ENCODE results near the gene NCAPG.

NCAPG gene

GRCh38 chr4:17810260-17811077 is at the start of gene NCAPG, which contains the start of gene DCAF16:
TSS of gene NCAPG (plus strand) at chr4:17810979. CDS start at chr4:17811078, 99 bp downstream.
TSS of gene DCAF16 (minus strand) at chr4:17810757. CDS start at chr4:17804141, 6,616 bp downstream.
- FAIRE-seq: peak; percentile 98

GRCh38 chr4:17761062-17761461 is 49.7 kb upstream of the NCAPG start:
- FAIRE-seq: no peak

GRCh38 chr4:17762726-17763125 is 48.1 kb upstream of the NCAPG start:
- FAIRE-seq: no peak

- no peak for FAIRE-seq
Observed at GRCh38 chr4:17763416-17763815, 47.4 kb upstream of the NCAPG start.

- no peak for FAIRE-seq
Observed at GRCh38 chr4:17763931-17764330, 46.8 kb upstream of the NCAPG start.

- FAIRE-seq: no peak
Observed at GRCh38 chr4:17765514-17766286, 45.1 kb upstream of the NCAPG start.

GRCh38 chr4:17766826-17767458 is 43.8 kb upstream of the NCAPG start:
- no peak for FAIRE-seq

GRCh38 chr4:17769406-17770174 is 41.2 kb upstream of the NCAPG start:
- no peak for FAIRE-seq

GRCh38 chr4:17770845-17771244 is 39.9 kb upstream of the NCAPG start:
- FAIRE-seq: no peak

GRCh38 chr4:17771284-17771908 is 39.4 kb upstream of the NCAPG start:
- FAIRE-seq: no peak

GRCh38 chr4:17773135-17773698 is 37.6 kb upstream of the NCAPG start:
- no peak for FAIRE-seq

- FAIRE-seq: no peak
Observed at GRCh38 chr4:17778431-17778830, 32.3 kb upstream of the NCAPG start.

- FAIRE-seq: no peak
Observed at GRCh38 chr4:17780501-17781299, 30.1 kb upstream of the NCAPG start.

GRCh38 chr4:17781300-17782287 is 29.2 kb upstream of the NCAPG start, which contains the start of gene FAM184B:
TSS of gene FAM184B (minus strand) at chr4:17781621. CDS start at chr4:17781299, 322 bp downstream.
- no peak for FAIRE-seq

- no peak for FAIRE-seq
Observed at GRCh38 chr4:17785858-17786257, 24.9 kb upstream of the NCAPG start.

GRCh38 chr4:17786567-17786966 is 24.2 kb upstream of the NCAPG start:
- FAIRE-seq: no peak

- no peak for FAIRE-seq
Observed at GRCh38 chr4:17787315-17787714, 23.5 kb upstream of the NCAPG start.

GRCh38 chr4:17788956-17789355 is 21.8 kb upstream of the NCAPG start:
- no peak for FAIRE-seq

GRCh38 chr4:17794730-17795129 is 16.0 kb upstream of the NCAPG start:
- no peak for FAIRE-seq

GRCh38 chr4:17797808-17798207 is 13.0 kb upstream of the NCAPG start:
- FAIRE-seq: no peak
